HFFc6 (cell line): ENCODE results near the gene NPAT. TPM values are rescaled to one million over a fixed set of nuclear protein-coding genes. Genes with fewer than 3 reads are reported as not detected.

ENCODE experiments used
- DNase-seq: peaks from one replicate; pipeline ENCODE4 v3.0.0-alpha.2; 2018
- H3K27ac Mint-ChIP-seq: 2 replicates; pipeline ENCODE4 v1.8.0; 2020; ENCODE audit warnings: mild to moderate bottlenecking, mixed read lengths
- H3K27me3 Mint-ChIP-seq: 2 replicates; pipeline ENCODE4 v1.8.0; 2021; ENCODE audit warnings: mild to moderate bottlenecking, moderate library complexity, mixed read lengths; ENCODE audit not compliant: insufficient read depth
- H3K36me3 Mint-ChIP-seq: 2 replicates; pipeline ENCODE4 v1.8.0; 2021; ENCODE audit warnings: low read depth, mixed read lengths
- H3K4me1 Mint-ChIP-seq: 2 replicates; pipeline ENCODE4 v1.8.0; 2020; ENCODE audit warnings: low read depth, mixed read lengths
- H3K4me3 Mint-ChIP-seq: 2 replicates; pipeline ENCODE4 v1.8.0; 2020; ENCODE audit warnings: mild to moderate bottlenecking, moderate library complexity, mixed read lengths
- H3K9me3 Mint-ChIP-seq: 2 replicates; pipeline ENCODE4 v1.8.0; 2020; ENCODE audit warnings: mild to moderate bottlenecking, mixed read lengths
- CTCF ChIP-seq: fragments of 200-600 bp; sonication (generic); IDR thresholded peaks from 2 replicates; pipeline ENCODE4 v1.5.0; 2021; ENCODE audit warnings: antibody characterized with exemption, mild to moderate bottlenecking
- total RNA-seq, 6 experiments: library from RNA; stranded (reverse); fragmentation: NEBNext Ultra II Directional; extraction: Animal tissue kit (Norgen Biotek cat#: 25700); gene quantifications; 2 replicates in 1 of 6; 3 replicates in 5 of 6; pipeline ENCODE4 v1.2.3, GENCODE V29; 2021

The NPAT gene
- total RNA-seq, 6 experiments from 2014 or later = 9.3 to 12.4 (median 10.6) TPM

- H3K4me3 Mint-ChIP-seq = no peak overlapping the region
- no peak overlapping the region for H3K27ac Mint-ChIP-seq
- no peaks in the 10 kb centered on the region for H3K9me3 Mint-ChIP-seq
- no peak for DNase-seq
- peaks cover 3% of the 10 kb centered on the region; the same call in 1 of the 2 replicates for H3K27me3 Mint-ChIP-seq
- peaks cover 26% of the 10 kb centered on the region for H3K36me3 Mint-ChIP-seq
- peaks cover 44% of the 10 kb centered on the region for H3K4me1 Mint-ChIP-seq
- no peak for TF ChIP-seq CTCF
Measured at GRCh38 chr11:108224366-108224765, 1.9 kb upstream of the NPAT start.

GRCh38 chr11:108223348-108224149 is 1.1 kb upstream of the NPAT start:
- H3K4me3 Mint-ChIP-seq = no peak overlapping the region
- no peaks in the 10 kb centered on the region for H3K9me3 Mint-ChIP-seq
- DNase-seq = no peak
- TF ChIP-seq CTCF = no peak
- H3K27me3 Mint-ChIP-seq = peaks cover 3% of the 10 kb centered on the region; the same call in 1 of the 2 replicates
- H3K36me3 Mint-ChIP-seq = peaks cover 25% of the 10 kb centered on the region
- no peak overlapping the region for H3K27ac Mint-ChIP-seq
- H3K4me1 Mint-ChIP-seq = peaks cover 46% of the 10 kb centered on the region

- no peak for TF ChIP-seq CTCF
- H3K27ac Mint-ChIP-seq = no peak overlapping the region; the same call in 1 of the 2 replicates
- no peaks in the 10 kb centered on the region for H3K9me3 Mint-ChIP-seq
- H3K4me1 Mint-ChIP-seq = peaks cover 41% of the 10 kb centered on the region
- DNase-seq = no peak
- peaks cover 15% of the 10 kb centered on the region for H3K36me3 Mint-ChIP-seq
- peaks cover 3% of the 10 kb centered on the region; the same call in 1 of the 2 replicates for H3K27me3 Mint-ChIP-seq
- no peak overlapping the region for H3K4me3 Mint-ChIP-seq
Measured at GRCh38 chr11:108221911-108222573, 396 bp downstream of the NPAT start.

GRCh38 chr11:108221371-108221770 is 1.1 kb downstream of the NPAT start:
- no peak for TF ChIP-seq CTCF
- Mint-ChIP-seq H3K27me3 (peaks cover 3% of the 10 kb centered on the region; the same call in 1 of the 2 replicates), H3K27ac (no peak overlapping the region; the same call in 1 of the 2 replicates), H3K4me1 (peaks cover 38% of the 10 kb centered on the region), H3K36me3 (peaks cover 15% of the 10 kb centered on the region), H3K9me3 (no peaks in the 10 kb centered on the region), H3K4me3 (no peak overlapping the region)
- peak; percentile 26 for DNase-seq

- TF ChIP-seq CTCF = no peak; the same call in 1 of the 2 replicates
- no peaks in the 10 kb centered on the region for H3K9me3 Mint-ChIP-seq
- H3K27me3 Mint-ChIP-seq = peaks cover 3% of the 10 kb centered on the region; the same call in 1 of the 2 replicates
- H3K4me1 Mint-ChIP-seq = peaks cover 34% of the 10 kb centered on the region
- H3K27ac Mint-ChIP-seq = no peak overlapping the region; the same call in 1 of the 2 replicates
- no peak for DNase-seq
- peaks cover 15% of the 10 kb centered on the region for H3K36me3 Mint-ChIP-seq
- no peak overlapping the region for H3K4me3 Mint-ChIP-seq
Measured at GRCh38 chr11:108220721-108221336, 1.6 kb downstream of the NPAT start.
